ENCODE measurements around the gene TPSD1. TPM values are rescaled to one million over a fixed set of nuclear protein-coding genes. Genes with fewer than 3 reads are reported as not detected.
"Not testable (repeated sequence)": the region's sequence is repeated elsewhere in the genome, so short reads cannot be mapped to it uniquely, and the experiment has no call there.

The TPSD1 gene
- total RNA-seq, 1 donor from 2014 or later = not detected

GRCh38 chr16:1264345-1265089, 8.6 kb downstream of the TPSD1 start:
- ChIA-PET POLR2A (no interaction called here), CTCF (no interaction called here)
- H3K27me3 Mint-ChIP-seq = peaks cover 12% of the 10 kb centered on the region
- no peak for TF ChIP-seq CTCF (IDR thresholded peaks at IDR 0.05)
- H3K9me3 Mint-ChIP-seq = no peaks in the 10 kb centered on the region
- intact Hi-C loops (cut with micrococcal nuclease) = no loop called here
- H3K4me1 Mint-ChIP-seq = no peaks in the 10 kb centered on the region
- no peak for ATAC-seq (ENCODE audit: low read depth)
- no peak overlapping the region for H3K27ac Mint-ChIP-seq
- no peak overlapping the region for H3K4me3 Mint-ChIP-seq
- DNase-seq = no peak
- no peaks in the 10 kb centered on the region for H3K36me3 Mint-ChIP-seq (ENCODE audit: low read depth)

DNA sequence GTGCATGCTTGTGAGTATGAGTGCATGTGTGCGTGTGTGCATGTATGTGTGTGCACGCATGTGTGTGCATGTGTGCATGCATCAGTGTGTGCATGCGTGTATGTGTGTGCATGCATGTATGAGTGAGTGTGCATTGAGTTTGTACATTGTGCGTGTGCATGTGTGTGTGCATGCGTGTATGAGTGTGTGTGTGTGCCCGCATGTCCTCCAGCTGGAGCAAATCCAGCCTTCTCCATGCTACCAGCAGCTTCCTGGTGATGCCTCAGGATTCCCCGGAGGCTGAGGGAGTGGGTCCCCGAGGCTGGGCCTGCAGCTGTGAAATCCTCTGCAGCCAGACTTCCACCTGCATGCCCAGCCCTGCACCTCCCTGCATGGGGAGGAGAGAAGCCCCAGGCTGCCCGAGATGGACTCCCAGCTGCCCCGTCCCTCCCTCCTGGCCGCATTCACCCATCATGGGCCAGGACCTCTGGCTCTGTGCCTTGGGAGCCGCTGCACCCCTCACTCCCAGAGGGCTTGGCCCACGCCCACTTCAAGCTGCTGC, 9.3 kb downstream of the TPSD1 start:
- intact Hi-C loops (cut with micrococcal nuclease) = no loop called here
- ATAC-seq (ENCODE audit: low read depth) = no peak
- H3K4me3 Mint-ChIP-seq = no peak overlapping the region
- CTCF ChIA-PET = no interaction called here
- TF ChIP-seq CTCF (IDR thresholded peaks at IDR 0.05) = no peak
- H3K27me3 Mint-ChIP-seq = peaks cover 12% of the 10 kb centered on the region
- no peak overlapping the region for H3K27ac Mint-ChIP-seq
- DNase-seq = no peak
- POLR2A ChIA-PET = no interaction called here
- H3K4me1 Mint-ChIP-seq = no peaks in the 10 kb centered on the region
- no peaks in the 10 kb centered on the region for H3K36me3 Mint-ChIP-seq (ENCODE audit: low read depth)
- no peaks in the 10 kb centered on the region for H3K9me3 Mint-ChIP-seq

- ChIA-PET POLR2A (no interaction called here), CTCF (no interaction called here)
- no peak overlapping the region for H3K27ac Mint-ChIP-seq
- DNase-seq (no peak), ATAC-seq (ENCODE audit: low read depth) (no peak)
- no peaks in the 10 kb centered on the region for H3K36me3 Mint-ChIP-seq (ENCODE audit: low read depth)
- H3K27me3 Mint-ChIP-seq = peaks cover 9% of the 10 kb centered on the region
- TF ChIP-seq CTCF (IDR thresholded peaks at IDR 0.05) = no peak
- no peak overlapping the region for H3K4me3 Mint-ChIP-seq
- no peaks in the 10 kb centered on the region for H3K9me3 Mint-ChIP-seq
- intact Hi-C loops (cut with micrococcal nuclease) = no loop called here
- H3K4me1 Mint-ChIP-seq = no peaks in the 10 kb centered on the region
These were observed 10.0 kb downstream of the TPSD1 start for GRCh38 chr16:1265826-1266225.

GRCh38 chr16:1269418-1269817, 13.5 kb downstream of the TPSD1 start:
- ATAC-seq (ENCODE audit: low read depth); DNase-seq; H3K27me3 Mint-ChIP-seq; H3K36me3 Mint-ChIP-seq (ENCODE audit: low read depth); intact Hi-C loops (cut with micrococcal nuclease); CTCF ChIA-PET; H3K27ac Mint-ChIP-seq; H3K9me3 Mint-ChIP-seq; H3K4me1 Mint-ChIP-seq; H3K4me3 Mint-ChIP-seq: not testable (repeated sequence)
- POLR2A ChIA-PET = interaction anchor here (0.7 kb wide), 1 partner anchor 655 kb away, joined by 5 read pairs; no protein-coding TSS in a partner anchor

DNA sequence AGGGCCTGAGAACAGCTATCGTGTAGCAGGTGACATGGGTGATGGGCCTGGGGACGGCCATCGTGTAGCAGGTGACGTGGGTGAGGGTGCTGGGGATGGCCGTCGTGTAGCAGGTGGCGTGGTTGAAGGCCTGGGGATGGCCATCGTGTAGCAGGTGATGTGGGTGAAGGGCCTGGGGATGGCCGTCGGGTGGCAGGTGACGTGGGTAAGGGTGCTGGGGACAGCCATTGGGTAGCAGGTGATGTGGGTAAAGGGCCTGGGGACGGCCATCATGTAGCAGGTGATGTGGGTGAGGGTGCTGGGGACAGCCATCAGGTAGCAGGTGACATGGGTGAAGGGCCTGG, 15.5 kb downstream of the TPSD1 start:
- ATAC-seq (ENCODE audit: low read depth) = no peak
- TF ChIP-seq CTCF (IDR thresholded peaks at IDR 0.05) = no peak
- ChIA-PET CTCF (no interaction called here), POLR2A (no interaction called here)
- Mint-ChIP-seq H3K27ac (peak overlapping the region; percentile 43), H3K4me3 (no peak overlapping the region), H3K27me3 (peaks cover 11% of the 10 kb centered on the region), H3K4me1 (no peaks in the 10 kb centered on the region), H3K36me3 (ENCODE audit: low read depth) (no peaks in the 10 kb centered on the region), H3K9me3 (no peaks in the 10 kb centered on the region)
- DNase-seq = no peak
- intact Hi-C loops (cut with micrococcal nuclease) = no loop called here

- ATAC-seq (ENCODE audit: low read depth); H3K36me3 Mint-ChIP-seq (ENCODE audit: low read depth); H3K9me3 Mint-ChIP-seq; H3K4me1 Mint-ChIP-seq; intact Hi-C loops (cut with micrococcal nuclease); CTCF ChIA-PET; H3K27ac Mint-ChIP-seq; DNase-seq; H3K4me3 Mint-ChIP-seq; POLR2A ChIA-PET: not testable (repeated sequence)
- peaks cover 11% of the 10 kb centered on the region for H3K27me3 Mint-ChIP-seq
These were observed 16.0 kb downstream of the TPSD1 start for GRCh38 chr16:1271724-1272413.
